Measurements from ENCODE around the gene PRDM16. TPM values are rescaled to one million over a fixed set of nuclear protein-coding genes. Genes with fewer than 3 reads are reported as not detected.

PRDM16 gene
- total and polyA plus RNA-seq, 2 experiments from 2014 or later, result 0.14 to 0.16 TPM

- TF ChIP-seq ZNF462 (CRISPR knock-in tag; IDR thresholded peaks at IDR 0.05), result no peak
- no peak for TF ChIP-seq EZH2 (IDR thresholded peaks at IDR 0.05; ENCODE audit: low read depth, unreplicated experiment)
- no peak for TF ChIP-seq CREB1 (CRISPR knock-in tag; IDR thresholded peaks at IDR 0.05; ENCODE audit: low read depth)
Measured at GRCh38 chr1:3107201-3107600, 38.2 kb downstream of the PRDM16 start (continued).

- no peaks in the 10 kb centered on the region for H3K79me2 ChIP-seq (replicated peaks; ENCODE audit: insufficient read depth)
- H3K4me3 ChIP-seq, result no peak overlapping the region
- H3K4me2 ChIP-seq, result no peak overlapping the region
- ATAC-seq, result no peak
- Mint-ChIP-seq H3K36me3 (ENCODE audit: low read depth) (no peaks in the 10 kb centered on the region), H3K4me1 (peaks cover 10% of the 10 kb centered on the region; the same call in 1 of the 3 replicates), H3K4me3 (no peak overlapping the region), H3K9me3 (peaks cover 8% of the 10 kb centered on the region; the same call in 2 of the 3 replicates), H3K27me3 (ENCODE audit: insufficient read depth, low read depth, poor library complexity) (peaks cover 7% of the 10 kb centered on the region), H3K27ac (no peak overlapping the region)
- H3K4me1 ChIP-seq (ENCODE audit: insufficient read depth), result no peaks in the 10 kb centered on the region; the same call in 1 of the 2 replicates
- DNase-seq (ENCODE audit: low spot score), result no peak
- no peaks in the 10 kb centered on the region for H3K9me2 ChIP-seq (ENCODE audit: insufficient read depth)
- TF ChIP-seq EZH2phosphoT487 (IDR thresholded peaks at IDR 0.05; ENCODE audit: unreplicated experiment) (no peak), JUNB (IDR thresholded peaks at IDR 0.05; ENCODE audit: unreplicated experiment) (no peak)
- no peaks in the 10 kb centered on the region for H3K27me3 ChIP-seq (ENCODE audit: insufficient read depth)
- H3K27ac ChIP-seq (ENCODE audit: low read depth), result no peak overlapping the region
- no peaks in the 10 kb centered on the region; the same call in 1 of the 2 replicates for H3F3A ChIP-seq (replicated peaks; ENCODE audit: low read depth)
- H4K20me1 ChIP-seq (replicated peaks; ENCODE audit: insufficient read depth), result no peaks in the 10 kb centered on the region
- no peaks in the 10 kb centered on the region; the same call in 1 of the 2 replicates for H3K36me3 ChIP-seq (ENCODE audit: insufficient read depth)
- no peak overlapping the region for H2AFZ ChIP-seq
Measured at GRCh38 chr1:3109355-3109754, 40.4 kb downstream of the PRDM16 start.

Measured in GM23338 (cell line).